ENCODE measurements around the gene TNFSF4. TPM values are rescaled to one million over a fixed set of nuclear protein-coding genes. Genes with fewer than 3 reads are reported as not detected.
"Not testable (repeated sequence)": the region's sequence is repeated elsewhere in the genome, so short reads cannot be mapped to it uniquely, and the experiment has no call there.

TNFSF4 gene
- total RNA-seq, 2 experiments from 2014 or later: 0.47 to 17.5 TPM

DNA sequence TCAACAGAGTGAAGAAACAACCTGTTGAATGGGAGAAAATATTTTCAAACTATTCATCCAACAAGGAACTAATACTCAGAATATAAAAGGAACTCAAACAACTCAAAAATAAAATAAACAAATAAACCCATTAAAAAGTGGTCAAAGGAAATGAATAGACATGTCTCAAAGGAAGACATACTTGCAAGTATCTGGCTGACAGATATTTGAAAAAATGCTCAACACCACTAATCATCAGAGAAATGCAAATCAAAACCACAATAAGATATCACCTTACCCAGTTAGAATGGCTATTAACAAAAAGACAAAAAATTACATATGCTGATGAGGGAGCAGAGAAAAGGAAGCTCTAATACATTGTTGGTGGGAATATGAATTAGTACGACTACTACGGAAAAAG is 38.2 kb downstream of the TNFSF4 start:
- H3K36me3 Mint-ChIP-seq: peaks cover 8% of the 10 kb centered on the region
- DNase-seq: no peak
- H3K9me3 Mint-ChIP-seq (ENCODE audit: low read depth): peaks cover 10% of the 10 kb centered on the region
- no peak for ATAC-seq
- H3K27me3 Mint-ChIP-seq: no peaks in the 10 kb centered on the region
- H3K4me1 Mint-ChIP-seq: no peaks in the 10 kb centered on the region
- CTCF ChIA-PET: no interaction called here
- no peak overlapping the region for H3K4me3 Mint-ChIP-seq
- H3K27ac Mint-ChIP-seq: no peak overlapping the region

DNA sequence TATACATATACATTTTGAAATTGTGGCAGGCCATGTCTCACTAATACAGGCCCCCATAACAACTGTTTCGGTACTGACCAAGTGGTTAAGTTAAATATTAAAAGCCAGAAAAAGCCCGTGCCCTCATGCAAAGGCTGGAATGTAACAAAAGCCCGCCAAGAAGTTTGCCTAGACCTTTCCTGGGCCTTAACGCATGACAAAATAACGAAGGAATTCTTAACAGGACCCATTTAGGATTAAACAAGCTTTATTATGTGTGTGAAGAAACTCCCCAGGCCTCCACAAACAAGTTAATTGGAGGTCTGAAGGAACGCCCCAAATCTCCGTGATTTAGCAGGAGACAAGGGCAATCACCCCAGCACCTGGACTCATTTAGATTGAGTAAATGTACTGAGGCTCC is 42.4 kb downstream of the TNFSF4 start:
- ATAC-seq (no peak), DNase-seq (no peak)
- no peak overlapping the region for H3K4me3 Mint-ChIP-seq
- CTCF ChIA-PET: no interaction called here
- H3K27ac Mint-ChIP-seq: no peak overlapping the region
- peaks cover 11% of the 10 kb centered on the region for H3K4me1 Mint-ChIP-seq
- no peaks in the 10 kb centered on the region for H3K27me3 Mint-ChIP-seq
- no peaks in the 10 kb centered on the region for H3K36me3 Mint-ChIP-seq
- peaks cover 2% of the 10 kb centered on the region for H3K9me3 Mint-ChIP-seq (ENCODE audit: low read depth)

DNA sequence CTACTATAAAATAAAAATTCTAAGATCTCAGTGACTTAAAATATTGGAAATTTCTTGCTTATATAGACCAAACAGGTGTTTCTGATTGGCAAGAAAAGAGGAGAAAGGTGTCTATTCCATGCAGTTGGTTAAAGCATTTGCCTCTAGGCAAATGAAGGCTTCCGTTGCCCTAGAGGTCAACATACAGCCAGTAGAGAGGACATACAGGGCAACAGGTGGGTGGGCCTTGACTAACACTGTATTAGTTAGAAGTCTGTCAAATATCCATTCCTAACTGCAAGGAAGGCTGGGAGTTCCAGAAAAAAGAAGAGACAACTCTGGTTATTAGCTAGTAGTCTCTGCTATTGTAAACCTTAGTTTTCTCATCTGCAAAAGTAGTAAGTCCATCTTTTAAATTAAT is 43.0 kb downstream of the TNFSF4 start:
- peaks cover 11% of the 10 kb centered on the region for H3K4me1 Mint-ChIP-seq
- ATAC-seq (no peak), DNase-seq (no peak)
- H3K4me3 Mint-ChIP-seq: no peak overlapping the region
- H3K36me3 Mint-ChIP-seq: no peaks in the 10 kb centered on the region
- H3K27ac Mint-ChIP-seq: no peak overlapping the region
- CTCF ChIA-PET: no interaction called here
- H3K9me3 Mint-ChIP-seq (ENCODE audit: low read depth): peaks cover 2% of the 10 kb centered on the region
- no peaks in the 10 kb centered on the region for H3K27me3 Mint-ChIP-seq

DNA sequence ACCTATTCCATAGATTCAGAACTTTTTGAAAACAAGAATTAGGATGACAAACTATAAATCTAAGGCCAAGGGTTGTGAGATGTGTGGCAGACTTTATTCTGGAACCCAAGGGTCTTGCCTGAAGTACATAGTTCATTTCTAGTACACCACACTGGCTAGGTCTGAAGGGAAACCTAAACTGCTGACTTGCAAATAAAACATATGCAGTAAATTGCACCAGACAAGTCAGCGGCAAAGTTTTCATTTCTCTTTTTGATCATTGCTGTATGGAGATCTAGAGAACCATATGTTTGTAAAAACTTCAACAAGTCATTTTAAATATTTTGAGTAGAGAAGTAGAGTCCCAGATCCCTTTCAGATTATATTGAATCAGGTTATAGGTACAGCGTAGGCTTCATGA is 43.9 kb downstream of the TNFSF4 start:
- no peaks in the 10 kb centered on the region for H3K27me3 Mint-ChIP-seq
- H3K36me3 Mint-ChIP-seq: no peaks in the 10 kb centered on the region
- H3K27ac Mint-ChIP-seq: no peak overlapping the region
- no peak overlapping the region for H3K4me3 Mint-ChIP-seq
- CTCF ChIA-PET: no interaction called here
- peaks cover 11% of the 10 kb centered on the region for H3K4me1 Mint-ChIP-seq
- H3K9me3 Mint-ChIP-seq (ENCODE audit: low read depth): peaks cover 2% of the 10 kb centered on the region
- ATAC-seq: no peak
- no peak for DNase-seq

DNA sequence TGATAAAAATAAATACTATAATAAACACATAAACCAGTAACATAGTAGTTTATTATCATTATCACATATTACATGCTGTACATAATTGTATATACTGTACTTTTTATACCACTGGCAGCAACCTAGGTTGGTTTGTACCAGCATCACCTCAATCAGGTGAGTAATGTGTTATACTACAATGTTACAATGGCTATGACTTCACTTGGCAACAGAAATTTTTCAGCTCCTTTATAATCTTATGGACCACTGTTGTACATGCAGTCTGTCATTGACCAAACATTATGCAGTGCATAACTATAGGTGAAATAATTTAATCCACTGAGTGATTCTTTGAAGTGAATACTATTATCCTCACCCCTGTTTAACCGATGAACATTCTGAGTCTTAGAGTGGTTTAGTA is 44.5 kb downstream of the TNFSF4 start:
- Mint-ChIP-seq H3K27me3 (no peaks in the 10 kb centered on the region), H3K27ac (no peak overlapping the region), H3K36me3 (no peaks in the 10 kb centered on the region), H3K4me1 (peaks cover 11% of the 10 kb centered on the region), H3K9me3 (ENCODE audit: low read depth) (peaks cover 2% of the 10 kb centered on the region), H3K4me3 (no peak overlapping the region)
- DNase-seq (no peak), ATAC-seq (no peak)
- CTCF ChIA-PET: no interaction called here

DNA sequence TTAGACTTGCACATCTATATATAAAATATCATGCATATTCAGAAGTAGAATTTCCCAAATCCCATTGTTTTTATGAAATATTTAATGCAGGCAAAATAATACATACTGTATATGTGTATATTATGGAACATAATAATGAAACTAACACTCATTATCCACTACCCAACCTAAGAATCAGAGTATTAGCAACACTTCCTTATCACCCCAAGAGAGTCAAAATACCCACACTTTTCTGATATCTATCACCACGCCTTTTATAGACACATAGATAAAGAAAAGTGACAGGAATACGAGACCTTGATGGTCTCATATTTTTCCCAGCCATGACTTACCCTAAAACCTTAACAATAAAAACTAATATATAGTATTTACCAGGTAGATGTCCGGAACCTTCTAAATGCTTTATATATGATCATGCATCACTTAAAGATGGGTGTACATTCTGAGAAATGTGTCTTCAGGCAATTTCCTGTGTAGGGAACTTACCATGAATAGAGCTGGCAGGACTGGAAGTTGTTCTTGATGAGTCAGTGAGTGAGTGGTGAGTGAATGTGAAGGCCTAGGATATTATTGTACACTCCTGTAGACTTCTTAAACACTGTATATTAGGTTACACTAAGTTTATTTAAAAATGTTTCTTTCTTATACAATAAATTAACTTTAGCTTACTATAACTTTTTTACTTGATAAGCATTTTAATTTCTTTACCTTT is 45.5 kb downstream of the TNFSF4 start:
- Mint-ChIP-seq H3K27ac (no peak overlapping the region), H3K9me3 (ENCODE audit: low read depth) (peaks cover 2% of the 10 kb centered on the region), H3K27me3 (no peaks in the 10 kb centered on the region)

DNA sequence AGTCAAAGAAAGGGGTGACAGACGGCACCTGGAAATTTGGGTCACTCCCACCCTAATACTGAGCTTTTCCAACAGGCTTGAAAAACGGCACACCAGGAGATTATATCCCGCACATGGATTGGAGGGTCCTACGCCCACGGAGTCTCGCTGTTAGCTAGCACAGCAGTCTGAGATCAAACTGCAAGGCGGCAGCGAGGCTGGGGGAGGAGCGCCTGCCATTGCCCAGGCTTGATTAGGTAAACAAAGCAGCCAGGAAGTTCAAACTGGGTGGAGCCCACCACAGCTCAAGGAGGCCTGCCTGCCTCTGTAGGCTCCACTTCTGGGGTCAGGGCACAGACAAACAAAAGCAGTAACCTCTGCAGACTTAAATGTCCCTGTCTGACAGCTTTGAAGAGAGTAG is 53.2 kb downstream of the TNFSF4 start:
- DNase-seq; H3K27me3 Mint-ChIP-seq; H3K9me3 Mint-ChIP-seq (ENCODE audit: low read depth); ATAC-seq; H3K27ac Mint-ChIP-seq; CTCF ChIA-PET; H3K4me3 Mint-ChIP-seq: not testable (repeated sequence)
- peaks cover 11% of the 10 kb centered on the region for H3K36me3 Mint-ChIP-seq
- peaks cover 11% of the 10 kb centered on the region for H3K4me1 Mint-ChIP-seq

More for the DNA sequence above, 45.5 kb downstream of the TNFSF4 start:
- H3K36me3 Mint-ChIP-seq: no peaks in the 10 kb centered on the region
- no peak for DNase-seq
- no peak overlapping the region for H3K4me3 Mint-ChIP-seq
- CTCF ChIA-PET: no interaction called here
- ATAC-seq: peak; percentile 66
- peaks cover 11% of the 10 kb centered on the region for H3K4me1 Mint-ChIP-seq

DNA sequence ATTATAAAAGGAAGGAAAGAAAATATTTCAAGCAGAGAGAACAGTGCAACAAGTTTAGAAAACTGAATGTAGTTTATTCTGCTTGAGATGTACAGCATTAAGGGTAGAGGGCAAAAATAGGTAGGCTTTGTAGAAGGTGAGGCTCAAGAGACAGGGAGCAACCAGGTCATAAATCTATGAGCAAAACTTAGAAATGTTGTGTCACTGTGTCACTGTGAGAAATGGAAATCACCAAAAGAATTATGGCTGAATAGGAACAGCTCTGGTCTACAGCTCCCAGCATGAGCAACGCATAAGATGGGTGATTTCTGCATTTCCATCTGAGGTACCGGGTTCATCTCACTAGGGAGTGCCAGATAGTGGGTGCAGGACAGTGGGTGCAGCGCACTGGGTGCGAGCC is 53.6 kb downstream of the TNFSF4 start:
- Mint-ChIP-seq H3K27ac (no peak overlapping the region), H3K36me3 (peaks cover 11% of the 10 kb centered on the region), H3K4me1 (peaks cover 11% of the 10 kb centered on the region), H3K4me3 (no peak overlapping the region), H3K9me3 (ENCODE audit: low read depth) (peaks cover 6% of the 10 kb centered on the region), H3K27me3 (no peaks in the 10 kb centered on the region)
- ATAC-seq (no peak), DNase-seq (no peak)
- CTCF ChIA-PET: no interaction called here

DNA sequence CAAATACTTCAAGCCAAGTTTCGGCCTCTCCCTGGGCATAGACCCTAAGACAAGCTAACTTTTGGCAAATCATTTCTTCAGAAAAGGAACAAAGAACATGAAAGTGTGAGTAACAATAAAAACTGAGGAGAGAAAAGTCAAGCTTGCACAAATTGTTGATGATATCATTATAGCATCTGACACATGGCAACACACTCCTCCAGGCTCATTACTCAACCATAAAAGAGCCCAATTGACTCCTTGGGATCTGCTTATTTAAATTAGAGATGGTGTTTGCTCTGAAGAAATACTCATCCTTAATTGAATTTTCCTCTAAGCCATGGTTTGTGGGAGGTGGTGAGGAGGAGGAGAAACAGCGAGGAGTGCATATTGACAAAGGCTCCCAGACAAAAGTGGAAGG is 54.5 kb downstream of the TNFSF4 start:
- CTCF ChIA-PET: no interaction called here
- no peak for ATAC-seq
- peaks cover 11% of the 10 kb centered on the region for H3K4me1 Mint-ChIP-seq
- no peak for DNase-seq
- H3K27me3 Mint-ChIP-seq: no peaks in the 10 kb centered on the region
- H3K27ac Mint-ChIP-seq: no peak overlapping the region
- H3K36me3 Mint-ChIP-seq: peaks cover 11% of the 10 kb centered on the region
- no peak overlapping the region for H3K4me3 Mint-ChIP-seq
- H3K9me3 Mint-ChIP-seq (ENCODE audit: low read depth): peaks cover 6% of the 10 kb centered on the region

DNA sequence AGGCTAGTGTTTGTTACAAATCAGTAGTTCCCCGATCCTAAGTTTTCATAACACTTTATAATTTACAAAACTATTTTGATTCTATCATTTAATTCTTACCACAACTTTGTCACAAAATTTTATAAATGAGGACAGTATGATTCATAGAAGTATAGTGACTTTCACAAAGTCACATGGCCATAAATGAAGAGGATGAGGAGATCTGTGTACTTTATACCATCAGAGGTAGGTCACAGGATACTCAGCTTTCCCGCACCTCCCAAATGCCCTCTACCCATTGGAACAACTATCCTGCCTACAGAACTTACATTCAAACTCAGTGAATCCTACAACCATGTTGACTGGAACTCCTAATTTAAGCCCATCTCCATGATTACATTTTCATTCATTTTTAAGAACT is 56.3 kb downstream of the TNFSF4 start:
- CTCF ChIA-PET: no interaction called here
- H3K27ac Mint-ChIP-seq: no peak overlapping the region

DNA sequence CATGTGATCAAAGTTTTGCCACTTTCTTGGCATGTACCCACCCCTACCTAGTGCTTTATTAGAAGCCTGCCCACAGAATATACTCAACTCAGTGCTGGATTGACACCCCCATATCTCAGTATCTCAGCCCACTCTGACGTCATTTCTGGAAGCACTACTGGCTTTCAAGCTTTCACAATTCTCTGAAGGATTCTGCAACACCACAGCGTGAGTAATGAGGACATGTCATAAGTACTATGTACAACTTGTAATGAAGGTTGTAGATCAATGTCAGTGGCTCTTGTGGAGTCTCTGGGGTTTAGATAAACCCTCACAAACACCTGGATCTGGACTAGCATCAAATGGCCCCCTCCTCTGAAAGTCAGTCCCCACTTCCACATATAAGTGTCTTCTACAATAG is 57.2 kb downstream of the TNFSF4 start:
- no peak overlapping the region for H3K4me3 Mint-ChIP-seq
- DNase-seq (no peak), ATAC-seq (no peak)
- CTCF ChIA-PET: no interaction called here
- H3K27me3 Mint-ChIP-seq: peaks cover 16% of the 10 kb centered on the region
- H3K27ac Mint-ChIP-seq: no peak overlapping the region
- H3K9me3 Mint-ChIP-seq (ENCODE audit: low read depth): peaks cover 6% of the 10 kb centered on the region
- peaks cover 13% of the 10 kb centered on the region for H3K36me3 Mint-ChIP-seq
- peaks cover 11% of the 10 kb centered on the region for H3K4me1 Mint-ChIP-seq

More for the DNA sequence above, 56.3 kb downstream of the TNFSF4 start:
- ATAC-seq: no peak
- peaks cover 11% of the 10 kb centered on the region for H3K4me1 Mint-ChIP-seq
- peaks cover 6% of the 10 kb centered on the region for H3K9me3 Mint-ChIP-seq (ENCODE audit: low read depth)
- peaks cover 11% of the 10 kb centered on the region for H3K36me3 Mint-ChIP-seq
- H3K27me3 Mint-ChIP-seq: peaks cover 9% of the 10 kb centered on the region
- no peak for DNase-seq
- no peak overlapping the region for H3K4me3 Mint-ChIP-seq

DNA sequence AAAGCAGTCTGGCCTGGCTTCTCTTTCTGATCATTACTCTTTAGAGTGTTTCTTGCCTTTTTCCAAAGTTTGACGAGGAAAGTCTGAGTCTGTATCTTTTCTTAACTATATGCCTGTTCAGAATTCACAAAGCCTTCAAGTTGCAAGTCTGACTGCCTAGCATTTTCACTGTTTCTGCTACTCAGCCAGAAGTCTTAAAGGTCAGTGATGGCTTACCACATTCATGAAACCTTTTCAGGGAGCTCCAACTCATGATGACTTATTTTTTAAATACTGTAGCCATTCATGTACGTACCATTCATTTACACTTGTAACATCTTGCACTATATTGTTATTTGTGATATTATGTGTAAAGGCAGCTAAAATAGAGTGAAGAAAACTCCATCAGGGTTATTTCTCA is 58.2 kb downstream of the TNFSF4 start:
- ATAC-seq (no peak), DNase-seq (no peak)
- Mint-ChIP-seq H3K4me1 (peaks cover 11% of the 10 kb centered on the region), H3K27ac (no peak overlapping the region), H3K36me3 (peaks cover 13% of the 10 kb centered on the region), H3K27me3 (peaks cover 23% of the 10 kb centered on the region), H3K4me3 (no peak overlapping the region), H3K9me3 (ENCODE audit: low read depth) (peaks cover 6% of the 10 kb centered on the region)
- CTCF ChIA-PET: no interaction called here

DNA sequence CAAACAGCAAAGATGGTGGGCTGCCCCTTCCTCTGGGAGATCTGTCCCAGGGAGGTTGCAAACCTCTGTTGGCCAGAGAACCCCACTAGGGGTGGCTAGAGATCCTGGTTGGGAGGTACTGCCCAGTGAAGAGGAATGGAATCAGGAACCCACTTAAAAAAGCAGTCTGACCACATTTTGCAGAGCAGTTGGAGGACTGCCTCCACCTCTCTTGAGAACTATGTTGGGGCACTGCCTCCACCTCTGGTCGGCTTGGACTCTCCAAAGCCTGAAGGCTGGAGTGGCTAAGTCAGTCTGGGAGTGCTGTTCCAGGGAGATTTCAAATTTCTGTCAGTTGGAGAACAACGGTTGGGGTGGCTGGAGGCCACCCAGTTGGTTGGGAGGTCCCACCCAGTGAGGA is 58.6 kb downstream of the TNFSF4 start:
- CTCF ChIA-PET: no interaction called here
- peaks cover 4% of the 10 kb centered on the region for H3K9me3 Mint-ChIP-seq (ENCODE audit: low read depth)
- ATAC-seq: no peak

DNA sequence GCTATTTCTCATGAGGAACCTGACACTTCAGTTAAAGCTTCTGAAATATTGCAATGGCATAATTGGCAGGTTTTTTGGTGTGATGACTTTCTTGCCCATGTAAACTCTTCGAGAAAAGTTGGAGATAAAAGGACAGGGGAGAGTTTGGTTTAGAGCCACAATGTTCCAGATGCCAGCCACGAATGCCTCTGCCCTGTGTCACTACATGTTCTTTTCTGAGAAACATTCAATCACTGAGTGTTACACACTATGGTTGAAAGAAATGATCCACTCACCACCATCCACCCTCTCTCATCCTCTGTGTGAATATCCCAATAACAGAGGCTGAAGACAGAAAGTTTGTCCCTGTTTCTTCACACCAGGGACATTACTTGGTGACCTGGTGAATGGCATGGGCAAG is 66.4 kb downstream of the TNFSF4 start:
- Mint-ChIP-seq H3K4me3 (no peak overlapping the region), H3K4me1 (no peaks in the 10 kb centered on the region)
- no peak for DNase-seq

More for the DNA sequence above, 58.6 kb downstream of the TNFSF4 start:
- H3K36me3 Mint-ChIP-seq: peaks cover 11% of the 10 kb centered on the region
- no peak overlapping the region for H3K27ac Mint-ChIP-seq
- H3K4me1 Mint-ChIP-seq: peaks cover 11% of the 10 kb centered on the region
- no peak for DNase-seq
- peaks cover 23% of the 10 kb centered on the region for H3K27me3 Mint-ChIP-seq
- H3K4me3 Mint-ChIP-seq: no peak overlapping the region

DNA sequence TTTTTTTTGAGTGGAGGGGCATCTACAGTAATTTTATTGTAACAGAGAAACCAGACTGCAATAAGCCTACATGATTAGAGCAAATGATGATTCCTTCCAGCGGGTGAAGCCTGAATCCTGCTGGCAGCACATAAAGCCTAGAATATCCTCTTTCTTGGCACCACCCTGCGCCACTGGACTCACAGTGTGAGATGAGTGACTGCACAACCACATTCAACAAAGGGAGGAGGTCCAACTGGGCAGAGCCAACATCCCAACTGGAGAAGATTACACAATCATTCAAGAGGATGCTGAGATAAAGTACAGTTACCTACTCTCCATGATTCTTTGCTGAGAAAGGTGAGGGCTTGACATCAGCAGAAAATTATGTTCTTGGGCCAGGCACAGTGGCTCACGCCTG is 67.4 kb downstream of the TNFSF4 start:
- no peak overlapping the region for H3K4me3 Mint-ChIP-seq
- H3K4me1 Mint-ChIP-seq: no peaks in the 10 kb centered on the region
- CTCF ChIA-PET: no interaction called here
- H3K9me3 Mint-ChIP-seq (ENCODE audit: low read depth): no peaks in the 10 kb centered on the region
- H3K27me3 Mint-ChIP-seq: peaks cover 8% of the 10 kb centered on the region
- H3K27ac Mint-ChIP-seq: no peak overlapping the region
- ATAC-seq (no peak), DNase-seq (no peak)
- H3K36me3 Mint-ChIP-seq: no peaks in the 10 kb centered on the region

More for the DNA sequence above, 66.4 kb downstream of the TNFSF4 start:
- Mint-ChIP-seq H3K27ac (no peak overlapping the region), H3K9me3 (ENCODE audit: low read depth) (no peaks in the 10 kb centered on the region), H3K36me3 (peaks cover 2% of the 10 kb centered on the region), H3K27me3 (peaks cover 16% of the 10 kb centered on the region)
- CTCF ChIA-PET: no interaction called here
- no peak for ATAC-seq

Data from activated CD8-positive, alpha-beta memory T cell treated with anti-CD3 and anti-CD28 coated beads, Interleukin-2, amount 10 ng/mL, durations not matched to agents 7 days and 5 days (primary cell).